Activated CD4-positive, alpha-beta T cell treated with anti-CD3 and anti-CD28 coated beads, Interleukin-2, amount 50 U/mL, for 16 hours (primary cell): ENCODE measurements around the gene ALX3.
"Not testable (repeated sequence)": the region's sequence is repeated elsewhere in the genome, so short reads cannot be mapped to it uniquely, and the experiment has no call there.

Source experiments
- DNase-seq: peaks from one replicate; pipeline ENCODE4 v3.0.0-alpha.2; 2020

Gene ALX3

DNA sequence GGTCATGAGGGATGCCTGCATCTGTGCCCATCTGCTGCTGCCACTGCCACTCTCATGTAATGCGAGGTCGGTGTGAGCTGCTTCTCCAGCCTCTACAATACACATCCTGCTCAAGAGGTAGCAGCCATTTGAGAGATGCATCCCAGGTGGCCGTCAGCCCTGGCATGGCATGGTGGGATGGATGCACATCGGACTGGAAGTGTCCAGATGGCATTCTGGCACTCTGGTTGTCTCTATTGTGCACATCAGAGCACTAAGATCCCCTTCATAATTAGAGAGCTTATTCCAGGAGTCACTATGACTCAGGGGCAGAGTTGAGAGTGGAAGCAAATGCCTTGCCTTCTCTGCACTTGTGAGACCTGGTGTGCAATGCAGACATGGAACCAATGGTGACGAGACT, 32.2 kb downstream of the ALX3 start:
- no peak for DNase-seq

DNA sequence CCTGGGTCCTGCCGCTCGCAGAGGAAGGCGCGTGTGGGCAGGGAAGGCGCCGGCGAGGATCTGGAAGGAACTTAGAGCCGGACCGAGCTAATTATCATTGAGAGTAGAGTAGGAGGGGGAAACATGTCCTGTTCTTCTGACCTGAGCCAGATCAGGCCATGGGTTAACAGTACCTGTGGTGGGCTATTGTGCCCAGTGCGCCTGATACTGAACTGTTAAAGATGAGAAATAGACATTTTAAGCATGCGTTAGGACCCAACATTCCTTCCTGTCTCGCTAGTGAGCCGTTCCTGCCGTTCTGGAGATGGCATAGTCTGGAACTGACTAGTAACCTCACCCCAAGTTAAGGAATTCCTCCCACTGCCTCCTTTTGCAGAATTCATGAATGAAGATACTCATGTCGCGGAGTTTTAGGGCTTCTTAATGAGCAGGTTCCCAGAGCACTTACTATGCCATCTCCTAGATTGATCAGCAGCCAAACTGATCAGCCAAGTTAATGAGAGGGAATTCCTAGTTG, 35.2 kb downstream of the ALX3 start:
- DNase-seq = no peak

- peak; percentile 97 for DNase-seq
These were observed 35.8 kb downstream of the ALX3 start, which contains the start of gene STRIP1 for GRCh38 chr1:110034451-110035235. STRIP1 (plus strand) TSS chr1:110034624; CDS start chr1:110034638, 14 bp downstream.

DNA sequence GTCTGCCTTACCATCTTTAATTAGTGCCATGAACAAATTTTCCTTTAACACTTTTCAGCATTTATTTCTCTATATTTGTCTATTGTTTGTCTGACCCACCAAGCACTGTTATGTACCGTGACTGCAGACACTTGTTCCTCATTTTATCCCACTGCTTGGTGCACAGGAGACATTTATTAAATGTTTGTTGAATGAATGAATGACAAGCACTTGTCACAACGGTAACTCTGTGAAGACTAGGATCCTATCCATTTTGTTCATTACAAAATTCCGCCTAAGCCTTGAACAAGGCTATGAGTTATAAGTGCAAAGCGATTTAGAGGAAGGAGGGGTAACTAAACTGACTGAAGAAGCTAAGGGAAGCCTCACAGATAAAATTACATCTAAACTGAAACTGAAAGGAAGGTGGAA, 36.4 kb downstream of the ALX3 start:
- no peak for DNase-seq

GRCh38 chr1:110033421-110033820, 37.1 kb downstream of the ALX3 start:
- DNase-seq = no peak

DNA sequence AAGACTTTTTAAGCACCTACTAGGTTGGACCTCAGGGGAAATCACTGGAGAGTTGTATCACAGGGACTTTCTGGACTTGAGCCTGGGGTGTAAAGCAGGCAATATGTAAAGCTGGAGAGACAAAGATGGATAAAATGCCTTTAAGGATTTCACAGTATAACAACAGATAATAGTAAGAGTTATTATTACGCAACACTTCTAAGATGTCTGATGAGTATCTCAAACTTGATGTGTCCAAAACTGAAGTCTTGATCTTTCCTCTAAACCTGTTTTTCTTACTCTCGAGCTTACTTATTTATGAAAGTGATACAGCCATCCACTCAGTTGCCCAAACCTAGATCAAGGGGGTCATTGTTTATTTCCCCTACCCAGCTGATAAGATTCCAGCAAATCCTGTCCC, 38.1 kb downstream of the ALX3 start:
- no peak for DNase-seq

- not testable (repeated sequence) for DNase-seq
These were observed 39.8 kb downstream of the ALX3 start for GRCh38 chr1:110030687-110031086.

GRCh38 chr1:110024613-110025012, 45.9 kb downstream of the ALX3 start:
- no peak for DNase-seq

GRCh38 chr1:110021285-110021684, 49.2 kb downstream of the ALX3 start:
- no peak for DNase-seq

- DNase-seq = no peak
These were observed 50.7 kb downstream of the ALX3 start for GRCh38 chr1:110019770-110020169.

- DNase-seq = no peak
These were observed 52.1 kb downstream of the ALX3 start for GRCh38 chr1:110018396-110018795.

GRCh38 chr1:110017792-110018191, 52.7 kb downstream of the ALX3 start:
- no peak for DNase-seq

- no peak for DNase-seq
These were observed 58.2 kb downstream of the ALX3 start for GRCh38 chr1:110012100-110012780.

GRCh38 chr1:110011527-110012041, 58.9 kb downstream of the ALX3 start:
- DNase-seq = peak; percentile 44
